GM10248 (cell line): Measurements from ENCODE around the gene CLIC5.

Experiments
- CTCF ChIA-PET: fragments of 300-600 bp; sonication (Branson Sonifier 250); formaldehyde crosslinking; extraction: SDS; loops from one replicate; lab custom pipeline; 2021; ENCODE audit warnings: antibody characterized with exemption; lab: Yijun Ruan, JAX
- POLR2A ChIA-PET: fragments of 350-650 bp; sonication (Branson Sonifier 250); formaldehyde crosslinking; extraction: SDS; loops from one replicate; lab custom pipeline; 2020; ENCODE audit warnings: antibody characterized with exemption; lab: Yijun Ruan, JAX
- DNase-seq: peaks from one replicate; pipeline ENCODE4 v3.0.0; 2012; ENCODE audit errors: extremely low spot score
- CTCF ChIP-seq: IDR thresholded peaks from 2 replicates; pipeline ENCODE4 v1.5.1; 2012; ENCODE audit warnings: mild to moderate bottlenecking, low read depth; ENCODE audit errors: extremely low read depth, missing control alignments, control extremely low read depth

Gene CLIC5

GRCh38 chr6:45850378-45851033 is 165.2 kb downstream of the CLIC5 start:
- CTCF ChIA-PET, result no interaction called here
- TF ChIP-seq CTCF, result no peak
- no peak for DNase-seq
- POLR2A ChIA-PET, result no interaction called here

GRCh38 chr6:45845567-45845966 is 170.1 kb downstream of the CLIC5 start:
- ChIA-PET CTCF (no interaction called here), POLR2A (no interaction called here)
- no peak for DNase-seq
- no peak for TF ChIP-seq CTCF

DNA sequence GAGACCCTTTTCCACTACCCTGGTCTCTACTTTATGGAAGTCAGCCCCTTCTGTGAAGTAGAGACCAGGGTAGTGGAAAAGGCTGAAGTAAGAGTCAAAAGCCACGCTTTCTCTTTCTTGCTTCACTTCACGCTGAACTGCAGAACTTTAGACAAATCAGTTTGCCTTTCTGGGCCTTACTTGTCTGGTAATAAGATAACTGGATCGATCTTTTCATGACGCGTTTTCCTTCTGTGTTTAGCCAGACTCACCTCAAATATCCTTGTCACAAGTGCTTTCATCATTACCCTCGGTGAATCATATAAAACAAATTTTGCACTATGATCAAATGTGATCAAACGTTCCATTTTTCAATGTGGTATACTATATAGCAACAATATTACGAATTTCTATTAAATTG is 170.7 kb downstream of the CLIC5 start:
- TF ChIP-seq CTCF, result no peak
- ChIA-PET CTCF (interaction anchor here (0.9 kb wide), 1 partner anchor 123 kb away, joined by 3 read pairs; no protein-coding TSS in a partner anchor), POLR2A (no interaction called here)
- no peak for DNase-seq

- no peak for DNase-seq
- CTCF ChIA-PET, result interaction anchor here (0.9 to 1.3 kb wide), 4 partner anchors 9 to 122 kb away, joined by 3 to 5 read pairs (median 3); no protein-coding TSS in a partner anchor
- TF ChIP-seq CTCF, result no peak
- POLR2A ChIA-PET, result no interaction called here
These were observed 171.7 kb downstream of the CLIC5 start for GRCh38 chr6:45843848-45844521.

GRCh38 chr6:45841062-45841461 is 174.6 kb downstream of the CLIC5 start:
- DNase-seq, result no peak
- ChIA-PET CTCF (interaction anchor here (1.7 kb wide), 1 partner anchor 9 kb away, joined by 6 read pairs; no protein-coding TSS in a partner anchor), POLR2A (no interaction called here)
- no peak for TF ChIP-seq CTCF

DNA sequence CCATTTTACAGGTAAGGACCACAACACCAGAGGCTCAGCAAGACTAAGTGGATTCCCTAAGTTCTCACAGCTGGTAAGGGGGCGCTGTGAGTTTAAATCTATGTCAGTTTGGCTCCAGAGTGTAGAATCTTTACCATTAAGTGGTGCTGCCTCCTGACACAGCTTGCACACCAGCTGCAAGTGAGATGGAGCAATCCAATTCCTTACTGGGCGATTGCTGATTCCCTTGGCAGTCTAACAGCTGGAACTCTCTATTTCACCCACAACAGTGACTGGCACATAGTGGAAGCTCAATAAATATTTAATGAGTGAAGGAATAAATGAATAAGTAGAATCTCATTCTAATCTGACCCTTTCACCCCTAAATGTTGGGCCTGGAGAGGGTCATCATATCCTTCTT is 176.7 kb downstream of the CLIC5 start:
- CTCF ChIA-PET, result interaction anchor here (1.0 to 1.7 kb wide), 2 partner anchors 12 to 47 kb away, joined by 3 read pairs; no protein-coding TSS in a partner anchor
- no peak for DNase-seq
- no peak for TF ChIP-seq CTCF
- POLR2A ChIA-PET, result no interaction called here
